ENCODE data around the gene KLK15. TPM values are rescaled to one million over a fixed set of nuclear protein-coding genes. Genes with fewer than 3 reads are reported as not detected.

The KLK15 gene
- total and polyA plus RNA-seq, 2 of the 8 experiments (the other 6 are each of a cell fraction or from before 2014, with no cell fraction given) = not detected

DNA sequence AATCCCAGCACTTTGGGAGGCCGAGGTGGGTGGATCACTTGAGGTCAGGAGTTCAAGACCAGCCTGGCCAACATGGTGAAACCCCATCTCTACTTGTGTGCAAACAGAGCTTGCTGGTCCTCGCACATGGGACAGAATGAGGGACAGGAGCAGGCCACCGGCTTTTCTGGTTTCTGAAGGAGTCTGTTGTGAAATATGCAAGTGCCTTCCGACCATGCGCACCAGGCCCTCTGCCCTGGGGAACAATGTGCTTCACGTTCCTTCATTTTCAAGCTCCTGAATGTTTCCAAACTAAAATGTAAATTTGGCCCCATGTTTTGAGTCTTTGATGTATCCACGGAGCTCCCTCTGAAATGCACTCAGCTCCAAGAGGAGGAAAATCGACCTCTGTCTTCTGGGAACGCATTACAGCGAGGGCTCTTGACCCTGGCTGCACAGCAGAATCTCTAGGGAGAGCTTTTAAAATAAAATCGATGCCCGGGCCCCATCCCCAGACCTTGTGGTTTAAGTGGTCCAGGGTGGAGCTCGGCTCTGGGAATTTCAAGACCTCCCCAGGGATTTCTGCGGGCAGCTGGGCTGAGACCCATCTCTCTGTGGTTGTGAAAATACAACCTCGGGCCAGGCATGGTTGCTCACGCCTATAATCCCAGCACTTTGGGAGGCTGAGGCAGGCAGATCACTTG lies 52.5 kb downstream of the KLK15 start (continued):
- TF ChIP-seq, protein P1, sequence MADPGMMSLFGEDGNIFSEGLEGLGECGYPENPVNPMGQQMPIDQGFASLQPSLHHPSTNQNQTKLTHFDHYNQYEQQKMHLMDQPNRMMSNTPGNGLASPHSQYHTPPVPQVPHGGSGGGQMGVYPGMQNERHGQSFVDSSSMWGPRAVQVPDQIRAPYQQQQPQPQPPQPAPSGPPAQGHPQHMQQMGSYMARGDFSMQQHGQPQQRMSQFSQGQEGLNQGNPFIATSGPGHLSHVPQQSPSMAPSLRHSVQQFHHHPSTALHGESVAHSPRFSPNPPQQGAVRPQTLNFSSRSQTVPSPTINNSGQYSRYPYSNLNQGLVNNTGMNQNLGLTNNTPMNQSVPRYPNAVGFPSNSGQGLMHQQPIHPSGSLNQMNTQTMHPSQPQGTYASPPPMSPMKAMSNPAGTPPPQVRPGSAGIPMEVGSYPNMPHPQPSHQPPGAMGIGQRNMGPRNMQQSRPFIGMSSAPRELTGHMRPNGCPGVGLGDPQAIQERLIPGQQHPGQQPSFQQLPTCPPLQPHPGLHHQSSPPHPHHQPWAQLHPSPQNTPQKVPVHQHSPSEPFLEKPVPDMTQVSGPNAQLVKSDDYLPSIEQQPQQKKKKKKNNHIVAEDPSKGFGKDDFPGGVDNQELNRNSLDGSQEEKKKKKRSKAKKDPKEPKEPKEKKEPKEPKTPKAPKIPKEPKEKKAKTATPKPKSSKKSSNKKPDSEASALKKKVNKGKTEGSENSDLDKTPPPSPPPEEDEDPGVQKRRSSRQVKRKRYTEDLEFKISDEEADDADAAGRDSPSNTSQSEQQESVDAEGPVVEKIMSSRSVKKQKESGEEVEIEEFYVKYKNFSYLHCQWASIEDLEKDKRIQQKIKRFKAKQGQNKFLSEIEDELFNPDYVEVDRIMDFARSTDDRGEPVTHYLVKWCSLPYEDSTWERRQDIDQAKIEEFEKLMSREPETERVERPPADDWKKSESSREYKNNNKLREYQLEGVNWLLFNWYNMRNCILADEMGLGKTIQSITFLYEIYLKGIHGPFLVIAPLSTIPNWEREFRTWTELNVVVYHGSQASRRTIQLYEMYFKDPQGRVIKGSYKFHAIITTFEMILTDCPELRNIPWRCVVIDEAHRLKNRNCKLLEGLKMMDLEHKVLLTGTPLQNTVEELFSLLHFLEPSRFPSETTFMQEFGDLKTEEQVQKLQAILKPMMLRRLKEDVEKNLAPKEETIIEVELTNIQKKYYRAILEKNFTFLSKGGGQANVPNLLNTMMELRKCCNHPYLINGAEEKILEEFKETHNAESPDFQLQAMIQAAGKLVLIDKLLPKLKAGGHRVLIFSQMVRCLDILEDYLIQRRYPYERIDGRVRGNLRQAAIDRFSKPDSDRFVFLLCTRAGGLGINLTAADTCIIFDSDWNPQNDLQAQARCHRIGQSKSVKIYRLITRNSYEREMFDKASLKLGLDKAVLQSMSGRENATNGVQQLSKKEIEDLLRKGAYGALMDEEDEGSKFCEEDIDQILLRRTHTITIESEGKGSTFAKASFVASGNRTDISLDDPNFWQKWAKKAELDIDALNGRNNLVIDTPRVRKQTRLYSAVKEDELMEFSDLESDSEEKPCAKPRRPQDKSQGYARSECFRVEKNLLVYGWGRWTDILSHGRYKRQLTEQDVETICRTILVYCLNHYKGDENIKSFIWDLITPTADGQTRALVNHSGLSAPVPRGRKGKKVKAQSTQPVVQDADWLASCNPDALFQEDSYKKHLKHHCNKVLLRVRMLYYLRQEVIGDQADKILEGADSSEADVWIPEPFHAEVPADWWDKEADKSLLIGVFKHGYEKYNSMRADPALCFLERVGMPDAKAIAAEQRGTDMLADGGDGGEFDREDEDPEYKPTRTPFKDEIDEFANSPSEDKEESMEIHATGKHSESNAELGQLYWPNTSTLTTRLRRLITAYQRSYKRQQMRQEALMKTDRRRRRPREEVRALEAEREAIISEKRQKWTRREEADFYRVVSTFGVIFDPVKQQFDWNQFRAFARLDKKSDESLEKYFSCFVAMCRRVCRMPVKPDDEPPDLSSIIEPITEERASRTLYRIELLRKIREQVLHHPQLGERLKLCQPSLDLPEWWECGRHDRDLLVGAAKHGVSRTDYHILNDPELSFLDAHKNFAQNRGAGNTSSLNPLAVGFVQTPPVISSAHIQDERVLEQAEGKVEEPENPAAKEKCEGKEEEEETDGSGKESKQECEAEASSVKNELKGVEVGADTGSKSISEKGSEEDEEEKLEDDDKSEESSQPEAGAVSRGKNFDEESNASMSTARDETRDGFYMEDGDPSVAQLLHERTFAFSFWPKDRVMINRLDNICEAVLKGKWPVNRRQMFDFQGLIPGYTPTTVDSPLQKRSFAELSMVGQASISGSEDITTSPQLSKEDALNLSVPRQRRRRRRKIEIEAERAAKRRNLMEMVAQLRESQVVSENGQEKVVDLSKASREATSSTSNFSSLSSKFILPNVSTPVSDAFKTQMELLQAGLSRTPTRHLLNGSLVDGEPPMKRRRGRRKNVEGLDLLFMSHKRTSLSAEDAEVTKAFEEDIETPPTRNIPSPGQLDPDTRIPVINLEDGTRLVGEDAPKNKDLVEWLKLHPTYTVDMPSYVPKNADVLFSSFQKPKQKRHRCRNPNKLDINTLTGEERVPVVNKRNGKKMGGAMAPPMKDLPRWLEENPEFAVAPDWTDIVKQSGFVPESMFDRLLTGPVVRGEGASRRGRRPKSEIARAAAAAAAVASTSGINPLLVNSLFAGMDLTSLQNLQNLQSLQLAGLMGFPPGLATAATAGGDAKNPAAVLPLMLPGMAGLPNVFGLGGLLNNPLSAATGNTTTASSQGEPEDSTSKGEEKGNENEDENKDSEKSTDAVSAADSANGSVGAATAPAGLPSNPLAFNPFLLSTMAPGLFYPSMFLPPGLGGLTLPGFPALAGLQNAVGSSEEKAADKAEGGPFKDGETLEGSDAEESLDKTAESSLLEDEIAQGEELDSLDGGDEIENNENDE (IDR thresholded peaks at IDR 0.05; ENCODE audit: insufficient replicate concordance, low read length) = no peak
- TF ChIP-seq CHD2 (IDR thresholded peaks at IDR 0.05; ENCODE audit: low read length) = no peak
- TF ChIP-seq SP1 (IDR thresholded peaks at IDR 0.05; ENCODE audit: low read depth, low read length) = no peak
- TF ChIP-seq MAFK (IDR thresholded peaks at IDR 0.05; ENCODE audit: low read depth, low read length) = no peak
- TF ChIP-seq NRF1 (IDR thresholded peaks at IDR 0.05; ENCODE audit: low read depth, low read length) = no peak
- no peak for TF ChIP-seq SIN3A (conservative IDR thresholded peaks at IDR 0.05 in 1 of 2, IDR thresholded peaks at IDR 0.05 in 1 of 2; ENCODE audit: low read depth in 1 of 2, low read length in 2 of 2)

All from H1 (cell line).